ENCODE data around the gene RASGEF1C. TPM values are rescaled to one million over a fixed set of nuclear protein-coding genes. Genes with fewer than 3 reads are reported as not detected.
"Not testable (repeated sequence)": the region's sequence is repeated elsewhere in the genome, so short reads cannot be mapped to it uniquely, and the experiment has no call there.

Gene RASGEF1C
- total RNA-seq, 4 donors from 2014 or later: 0.58 to 4.0 (median 2.1) TPM

GRCh38 chr5:180211761-180212035 lies 2.7 kb upstream of the RASGEF1C start:
- Histone ChIP-seq H3K9me3 (no peaks in the 10 kb centered on the region), H3K4me3 (replicated peaks in 1 of 3) (no peak overlapping the region), H3K27me3 (no peaks in the 10 kb centered on the region), H3K4me1 (peaks cover 10 to 11% of the 10 kb centered on the region in 2 donors), H3K27ac (no peak overlapping the region), H3K36me3 (no peaks in the 10 kb centered on the region)
- TF ChIP-seq CTCF (IDR thresholded peaks at IDR 0.05) (no peak), POLR2A (IDR thresholded peaks at IDR 0.05) (no peak)
- WGBS, 2 donors: 83 to 100% methylated on average over 1 of the region's 4 CpGs
- no peak for DNase-seq
- intact Hi-C loops (cut with DNase I): no loop called here

- WGBS, 2 donors: 93 to 94% methylated on average over 9 to 11 of the region's 16 CpGs
- peaks cover 10 to 11% of the 10 kb centered on the region in 2 donors for H3K4me1 ChIP-seq
- no peak for DNase-seq
- H3K36me3 ChIP-seq: no peaks in the 10 kb centered on the region
- no peaks in the 10 kb centered on the region for H3K9me3 ChIP-seq
- intact Hi-C loops (cut with DNase I): no loop called here
- H3K27me3 ChIP-seq: no peaks in the 10 kb centered on the region
- no peak overlapping the region for H3K27ac ChIP-seq
- no peak overlapping the region for H3K4me3 ChIP-seq (replicated peaks in 1 of 3)
- TF ChIP-seq CTCF (IDR thresholded peaks at IDR 0.05) (no peak), POLR2A (IDR thresholded peaks at IDR 0.05) (no peak)
Observed at GRCh38 chr5:180210961-180211760, 2.1 kb upstream of the RASGEF1C start.

- WGBS, 2 donors: 90 to 91% methylated on average over 12 of the region's 12 CpGs
- H3K9me3 ChIP-seq; H3K4me3 ChIP-seq (replicated peaks in 1 of 3); intact Hi-C loops (cut with DNase I); DNase-seq; H3K36me3 ChIP-seq; H3K27ac ChIP-seq; H3K27me3 ChIP-seq: not testable (repeated sequence)
- peaks cover 10 to 11% of the 10 kb centered on the region in 2 donors for H3K4me1 ChIP-seq
Observed at GRCh38 chr5:180210077-180210476, 1.1 kb upstream of the RASGEF1C start.

GRCh38 chr5:180208435-180209081 lies 453 bp downstream of the RASGEF1C start:
- 6 to 11% methylated on average over 19 to 22 of the region's 65 CpGs for WGBS, 2 donors
- no peaks in the 10 kb centered on the region for H3K27me3 ChIP-seq
- H3K36me3 ChIP-seq: no peaks in the 10 kb centered on the region
- H3K4me1 ChIP-seq: peaks cover 10 to 11% of the 10 kb centered on the region in 2 donors
- peak; percentile 15 to 17 for DNase-seq
- H3K4me3 ChIP-seq (replicated peaks in 1 of 3): peak overlapping the region in 1 of 3 donors; percentile 7
- no peaks in the 10 kb centered on the region for H3K9me3 ChIP-seq
- no peak overlapping the region for H3K27ac ChIP-seq
- TF ChIP-seq POLR2A (IDR thresholded peaks at IDR 0.05) (no peak), CTCF (IDR thresholded peaks at IDR 0.05) (peak in 2 of 6 experiments; percentile 11 to 23)
- intact Hi-C loops (cut with DNase I): loop anchor here (5.0 kb wide), 1 partner anchor 76 kb away; no protein-coding TSS in a partner anchor

- H3K36me3 ChIP-seq: no peaks in the 10 kb centered on the region
- no peak overlapping the region for H3K27ac ChIP-seq
- H3K4me1 ChIP-seq: peaks cover 10 to 11% of the 10 kb centered on the region in 2 donors
- WGBS, 2 donors: 26 to 31% methylated on average over 11 of the region's 14 CpGs
- intact Hi-C loops (cut with DNase I): loop anchor here (5.0 kb wide), 1 partner anchor 76 kb away; no protein-coding TSS in a partner anchor
- TF ChIP-seq CTCF (IDR thresholded peaks at IDR 0.05): no peak
- TF ChIP-seq POLR2A (IDR thresholded peaks at IDR 0.05): no peak
- no peak overlapping the region for H3K4me3 ChIP-seq (replicated peaks in 1 of 3)
- no peak for DNase-seq
- no peaks in the 10 kb centered on the region for H3K27me3 ChIP-seq
- no peaks in the 10 kb centered on the region for H3K9me3 ChIP-seq
Observed at GRCh38 chr5:180208038-180208434, 975 bp downstream of the RASGEF1C start.
